HEK293T (cell line): ENCODE data around the gene MED12L.
A peak's percentile ranks its signal among the peaks of the same experiment; 100 is the strongest.

Experiments used
- CTCF ChIA-PET: fragments of 350-600 bp; formaldehyde crosslinking; extraction: SDS; loops from one replicate; lab custom pipeline; 2021; ENCODE audit warnings: antibody characterized with exemption, inconsistent platforms; lab: Yijun Ruan, JAX
- POLR2A ChIA-PET: fragments of 350-600 bp; formaldehyde crosslinking; extraction: SDS; loops from one replicate; lab custom pipeline; 2020; ENCODE audit warnings: antibody characterized with exemption, inconsistent platforms; lab: Yijun Ruan, JAX
- DNase-seq: peaks from one replicate; pipeline ENCODE4 v3.0.0; 2012; ENCODE audit warnings: mixed read lengths; ENCODE audit errors: extremely low spot score
- ARNT ChIP-seq: fragments of 450-650 bp; IDR thresholded peaks from 2 replicates; pipeline ENCODE4 v1.6.1; 2017; ENCODE audit warnings: mild to moderate bottlenecking
- BHLHE40 ChIP-seq: fragments of 450-650 bp; IDR thresholded peaks from 2 replicates; pipeline ENCODE4 v1.6.1; 2016; ENCODE audit warnings: mild to moderate bottlenecking, moderate library complexity, borderline replicate concordance
- CTBP1 ChIP-seq: fragments of 450-650 bp; IDR thresholded peaks from 2 replicates; pipeline ENCODE4 v1.6.1; 2016; ENCODE audit warnings: borderline replicate concordance
- ELF4 ChIP-seq: fragments of 450-650 bp; IDR thresholded peaks from 2 replicates; pipeline ENCODE4 v1.6.1; 2017; ENCODE audit warnings: antibody characterized with exemption
- FOXA1 ChIP-seq: fragments of 450-650 bp; IDR thresholded peaks from 2 replicates; pipeline ENCODE4 v1.6.1; 2016; ENCODE audit warnings: mild to moderate bottlenecking
- FOXK2 ChIP-seq: fragments of 450-650 bp; IDR thresholded peaks from 2 replicates; pipeline ENCODE4 v1.6.1; 2016; ENCODE audit warnings: mild to moderate bottlenecking
- FOXM1 ChIP-seq: fragments of 450-650 bp; IDR thresholded peaks from 2 replicates; pipeline ENCODE4 v1.6.1; 2017; ENCODE audit warnings: mild to moderate bottlenecking, borderline replicate concordance
- HDGF ChIP-seq: fragments of 450-650 bp; IDR thresholded peaks from 2 replicates; pipeline ENCODE4 v1.6.1; 2017; ENCODE audit warnings: antibody characterized with exemption, borderline replicate concordance
- L3MBTL2 ChIP-seq: fragments of 450-650 bp; conservative IDR thresholded peaks from 2 replicates; pipeline ENCODE4 v1.6.1; 2016; ENCODE audit warnings: mild to moderate bottlenecking
- LEF1 ChIP-seq: fragments of 450-650 bp; IDR thresholded peaks from 2 replicates; pipeline ENCODE4 v1.6.1; 2017; ENCODE audit warnings: mild to moderate bottlenecking, borderline replicate concordance
- NFRKB ChIP-seq: fragments of 450-650 bp; IDR thresholded peaks from 2 replicates; pipeline ENCODE4 v1.6.1; 2016; ENCODE audit warnings: mild to moderate bottlenecking, moderate library complexity
- SP1 ChIP-seq: fragments of 450-650 bp; IDR thresholded peaks from 2 replicates; pipeline ENCODE4 v1.6.1; 2017
- SUZ12 ChIP-seq: fragments of 450-650 bp; IDR thresholded peaks from 2 replicates; pipeline ENCODE4 v1.6.1; 2016; ENCODE audit warnings: mild to moderate bottlenecking
- TARDBP ChIP-seq: fragments of 450-650 bp; IDR thresholded peaks from 2 replicates; pipeline ENCODE4 v1.6.1; 2016
- ZNF384 ChIP-seq: fragments of 450-650 bp; IDR thresholded peaks from 2 replicates; pipeline ENCODE4 v1.6.1; 2016
- TF ChIP-seq, protein P1 (sequence below): fragments of 450-650 bp; IDR thresholded peaks from 2 replicates; pipeline ENCODE4 v1.6.1; 2016

MED12L gene

GRCh38 chr3:151299006-151299405 is 213.5 kb downstream of the MED12L start:
- DNase-seq = no peak
- CTCF ChIA-PET = no interaction called here
- TF ChIP-seq ELF4 (no peak), SUZ12 (no peak), LEF1 (no peak), ZNF384 (no peak), HDGF (no peak), NFRKB (no peak), FOXK2 (no peak), ARNT (no peak)
- POLR2A ChIA-PET = no interaction called here

- CTCF ChIA-PET = no interaction called here
- POLR2A ChIA-PET = no interaction called here
- no peak for TF ChIP-seq FOXM1
- TF ChIP-seq ELF4 = no peak
- no peak for TF ChIP-seq ARNT
- no peak for TF ChIP-seq CTBP1
These were observed 215.1 kb downstream of the MED12L start for GRCh38 chr3:151300539-151300938.

DNA sequence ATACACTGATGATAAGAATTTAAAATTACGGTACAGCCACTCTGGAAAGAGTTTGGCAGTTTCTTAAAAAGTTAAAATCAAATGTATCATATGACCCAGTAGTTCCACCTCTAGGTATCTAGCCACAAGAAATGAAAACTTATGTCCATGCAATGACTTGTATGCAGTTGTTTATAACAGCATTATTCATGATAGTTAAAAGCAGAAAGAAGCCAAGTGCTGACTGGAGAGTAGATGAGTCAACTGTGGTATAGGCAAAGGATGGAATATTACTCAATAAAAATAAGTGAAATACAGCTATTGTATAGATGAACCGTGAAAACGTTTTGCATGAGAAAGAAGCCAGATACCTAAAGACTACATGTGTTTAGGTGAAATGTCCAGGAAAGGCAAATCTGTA is 216.3 kb downstream of the MED12L start:
- TF ChIP-seq FOXM1 (no peak), BHLHE40 (no peak), FOXA1 (no peak), SUZ12 (no peak), L3MBTL2 (no peak), ARNT (no peak), ELF4 (no peak), TARDBP (no peak), NFRKB (no peak), ZNF384 (no peak), HDGF (no peak), SP1 (no peak), FOXK2 (no peak), LEF1 (no peak)
- TF ChIP-seq, protein P1, sequence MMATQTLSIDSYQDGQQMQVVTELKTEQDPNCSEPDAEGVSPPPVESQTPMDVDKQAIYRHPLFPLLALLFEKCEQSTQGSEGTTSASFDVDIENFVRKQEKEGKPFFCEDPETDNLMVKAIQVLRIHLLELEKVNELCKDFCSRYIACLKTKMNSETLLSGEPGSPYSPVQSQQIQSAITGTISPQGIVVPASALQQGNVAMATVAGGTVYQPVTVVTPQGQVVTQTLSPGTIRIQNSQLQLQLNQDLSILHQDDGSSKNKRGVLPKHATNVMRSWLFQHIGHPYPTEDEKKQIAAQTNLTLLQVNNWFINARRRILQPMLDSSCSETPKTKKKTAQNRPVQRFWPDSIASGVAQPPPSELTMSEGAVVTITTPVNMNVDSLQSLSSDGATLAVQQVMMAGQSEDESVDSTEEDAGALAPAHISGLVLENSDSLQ = no peak
- ChIA-PET POLR2A (no interaction called here), CTCF (no interaction called here)
- no peak for DNase-seq

More at GRCh38 chr3:151300539-151300938, 215.1 kb downstream of the MED12L start:
- DNase-seq = no peak

DNA sequence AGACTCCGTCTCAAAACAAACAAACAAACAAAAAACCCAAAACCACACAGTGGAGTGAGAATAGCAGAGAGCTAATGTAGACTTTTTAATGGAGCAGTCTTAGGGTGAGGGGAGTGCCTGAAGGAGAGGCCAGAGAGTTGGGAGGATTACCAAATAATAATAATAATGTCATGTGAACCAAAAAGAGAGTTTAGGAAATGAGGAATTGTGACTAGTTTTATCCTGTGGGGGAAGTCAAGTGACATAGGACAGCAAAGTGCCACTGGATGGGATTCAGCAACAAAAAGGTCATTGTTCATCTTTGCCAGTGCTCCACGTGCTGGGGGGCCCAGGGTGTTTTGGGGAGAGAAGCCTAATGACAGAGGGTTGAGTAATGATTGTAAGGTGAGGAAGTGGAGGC is 218.3 kb downstream of the MED12L start:
- no peak for TF ChIP-seq HDGF
- no peak for TF ChIP-seq ELF4
- no peak for TF ChIP-seq L3MBTL2
- TF ChIP-seq FOXM1 = no peak
- TF ChIP-seq TARDBP = no peak
- no peak for DNase-seq
- POLR2A ChIA-PET = no interaction called here
- CTCF ChIA-PET = no interaction called here

DNA sequence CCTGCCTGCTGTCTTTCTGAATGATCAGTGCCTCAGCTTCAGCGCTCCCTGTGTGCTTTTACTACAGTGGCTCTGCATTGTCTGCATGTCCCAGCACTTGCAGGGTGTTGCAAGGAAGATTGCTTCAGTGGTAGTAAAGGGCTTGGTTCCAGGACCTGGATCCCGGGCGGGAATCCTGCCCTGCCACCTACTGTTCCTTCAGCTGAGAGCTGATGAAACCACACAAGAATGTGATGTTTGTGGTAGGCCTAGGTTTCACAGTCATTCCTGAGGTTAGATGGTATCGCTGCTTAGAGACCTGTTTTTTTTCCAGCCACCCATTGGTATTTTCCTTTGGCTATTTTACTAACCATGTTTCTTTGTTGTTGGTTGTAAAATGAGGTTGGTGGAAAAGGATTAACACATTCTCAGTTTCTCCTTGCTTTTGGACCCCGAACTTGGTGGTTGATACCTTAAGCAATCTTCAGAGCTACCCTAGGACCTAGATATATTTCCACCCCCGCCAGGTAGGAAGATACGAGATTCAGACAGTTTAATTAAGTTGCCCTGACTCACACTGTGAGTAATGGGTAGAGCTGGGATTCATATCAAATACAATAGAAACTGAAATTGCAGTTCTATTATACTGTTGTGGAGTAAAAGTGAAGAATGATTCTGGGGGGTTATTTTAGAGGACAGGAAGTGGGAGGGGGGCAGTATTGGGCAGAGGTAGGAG is 219.8 kb downstream of the MED12L start:
- POLR2A ChIA-PET = no interaction called here
- peak; percentile 34 for DNase-seq
- CTCF ChIA-PET = interaction anchor here (0.5 kb wide), 1 partner anchor 107 kb away, joined by 3 read pairs; no protein-coding TSS in a partner anchor
- TF ChIP-seq L3MBTL2 = no peak
- no peak for TF ChIP-seq CTBP1
- TF ChIP-seq FOXK2 = no peak
- TF ChIP-seq SP1 = no peak
- no peak for TF ChIP-seq ZNF384
- no peak for TF ChIP-seq FOXM1

DNA sequence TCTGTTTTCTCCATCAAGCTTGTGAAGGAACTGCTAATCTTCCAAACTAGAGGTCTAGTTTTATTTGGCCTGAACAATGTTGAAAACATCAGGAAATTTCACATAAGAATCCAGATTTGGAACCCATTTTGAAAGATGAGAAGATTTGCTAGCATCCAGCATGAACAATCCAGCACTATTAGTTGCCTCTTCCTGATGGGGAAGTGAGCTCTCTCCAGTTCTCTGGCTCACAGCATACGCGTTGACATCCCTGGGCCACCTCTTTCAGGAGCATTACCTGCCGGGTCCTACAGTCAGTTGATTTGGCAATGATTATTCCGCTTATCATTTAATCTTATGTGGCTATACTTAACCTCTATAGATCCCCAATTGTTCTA is 220.3 kb downstream of the MED12L start:
- TF ChIP-seq FOXM1 = no peak
- no peak for TF ChIP-seq FOXK2
- TF ChIP-seq NFRKB = no peak
- no peak for TF ChIP-seq SP1
- no peak for TF ChIP-seq SUZ12
- TF ChIP-seq ARNT = no peak
- no peak for TF ChIP-seq TARDBP
- no peak for TF ChIP-seq L3MBTL2
- no peak for TF ChIP-seq CTBP1
- no peak for TF ChIP-seq BHLHE40
- ChIA-PET POLR2A (no interaction called here), CTCF (no interaction called here)
- DNase-seq = no peak

DNA sequence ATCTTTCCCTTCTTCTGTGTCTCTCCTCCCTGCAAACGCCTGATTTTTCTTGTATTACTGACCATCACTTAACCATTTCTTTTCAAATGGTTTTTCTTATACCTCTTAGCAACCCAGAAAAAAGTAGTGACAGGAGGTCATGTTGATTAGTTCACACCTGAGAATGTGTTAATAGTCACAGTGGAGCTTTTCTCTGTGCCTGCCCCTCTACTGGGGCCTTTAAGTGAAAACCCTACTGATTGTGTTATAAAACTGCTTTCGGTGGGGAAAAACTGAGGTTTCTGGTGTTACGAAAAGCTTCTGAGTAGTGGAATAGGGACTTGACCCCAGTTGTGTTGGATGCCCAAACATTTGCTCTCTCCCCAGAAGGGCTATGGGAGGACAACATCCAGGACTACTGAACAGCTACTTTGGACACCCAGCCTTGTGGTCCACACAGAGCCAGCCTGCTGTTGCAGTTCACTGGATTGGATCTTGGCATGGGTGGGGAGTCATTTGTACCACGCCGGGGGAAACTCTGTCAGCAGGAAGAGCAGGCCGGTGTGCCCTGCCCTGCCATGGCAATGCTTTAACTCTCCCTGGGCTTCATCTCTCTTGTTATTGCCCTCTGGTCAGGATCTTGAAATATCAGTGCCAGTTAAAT is 220.8 kb downstream of the MED12L start:
- CTCF ChIA-PET = no interaction called here
- TF ChIP-seq BHLHE40 (no peak), SUZ12 (no peak), TARDBP (no peak), ARNT (no peak), FOXA1 (no peak), ZNF384 (no peak), SP1 (no peak), L3MBTL2 (no peak)
- POLR2A ChIA-PET = no interaction called here
- DNase-seq = no peak

- TF ChIP-seq, protein P1 = no peak
- TF ChIP-seq TARDBP (no peak), CTBP1 (no peak), ZNF384 (no peak), ARNT (no peak)
- POLR2A ChIA-PET = no interaction called here
- CTCF ChIA-PET = interaction anchor here (0.6 to 0.8 kb wide), 2 partner anchors 139 to 542 kb away, joined by 4 read pairs; no protein-coding TSS in a partner anchor
- no peak for DNase-seq
These were observed 221.7 kb downstream of the MED12L start for GRCh38 chr3:151307131-151307530.
